ENCODE data around the gene SLC17A9. TPM values are rescaled to one million over a fixed set of nuclear protein-coding genes. Genes with fewer than 3 reads are reported as not detected.

SLC17A9 gene
- total RNA-seq, 1 donor from 2014 or later: 12.4 TPM

- H3K27ac ChIP-seq (ENCODE audit: low read depth, low read length): no peak overlapping the region
- Mint-ChIP-seq H3K4me1 (ENCODE audit: low read depth, unreplicated experiment) (no peaks in the 10 kb centered on the region), H3K9me3 (ENCODE audit: unreplicated experiment) (peaks cover 5% of the 10 kb centered on the region), H3K36me3 (ENCODE audit: low read depth, unreplicated experiment) (peaks cover 3% of the 10 kb centered on the region), H3K4me3 (ENCODE audit: unreplicated experiment) (no peak overlapping the region), H3K27me3 (ENCODE audit: low read depth, unreplicated experiment) (peaks cover 84% of the 10 kb centered on the region), H3K27ac (ENCODE audit: unreplicated experiment) (no peak overlapping the region)
- H3K9ac ChIP-seq (ENCODE audit: low read length): no peak overlapping the region
- no peaks in the 10 kb centered on the region for H3K36me3 ChIP-seq (ENCODE audit: insufficient read depth, low read length)
- no peaks in the 10 kb centered on the region for H3K79me2 ChIP-seq (ENCODE audit: insufficient read depth, low read length)
- no peak overlapping the region for H2AFZ ChIP-seq (ENCODE audit: low read depth, low read length)
- H3K27me3 ChIP-seq (ENCODE audit: insufficient read depth, low read length): peaks cover 40% of the 10 kb centered on the region
- DNase-seq (ENCODE audit: low read depth): no peak
- TF ChIP-seq, protein P1, sequence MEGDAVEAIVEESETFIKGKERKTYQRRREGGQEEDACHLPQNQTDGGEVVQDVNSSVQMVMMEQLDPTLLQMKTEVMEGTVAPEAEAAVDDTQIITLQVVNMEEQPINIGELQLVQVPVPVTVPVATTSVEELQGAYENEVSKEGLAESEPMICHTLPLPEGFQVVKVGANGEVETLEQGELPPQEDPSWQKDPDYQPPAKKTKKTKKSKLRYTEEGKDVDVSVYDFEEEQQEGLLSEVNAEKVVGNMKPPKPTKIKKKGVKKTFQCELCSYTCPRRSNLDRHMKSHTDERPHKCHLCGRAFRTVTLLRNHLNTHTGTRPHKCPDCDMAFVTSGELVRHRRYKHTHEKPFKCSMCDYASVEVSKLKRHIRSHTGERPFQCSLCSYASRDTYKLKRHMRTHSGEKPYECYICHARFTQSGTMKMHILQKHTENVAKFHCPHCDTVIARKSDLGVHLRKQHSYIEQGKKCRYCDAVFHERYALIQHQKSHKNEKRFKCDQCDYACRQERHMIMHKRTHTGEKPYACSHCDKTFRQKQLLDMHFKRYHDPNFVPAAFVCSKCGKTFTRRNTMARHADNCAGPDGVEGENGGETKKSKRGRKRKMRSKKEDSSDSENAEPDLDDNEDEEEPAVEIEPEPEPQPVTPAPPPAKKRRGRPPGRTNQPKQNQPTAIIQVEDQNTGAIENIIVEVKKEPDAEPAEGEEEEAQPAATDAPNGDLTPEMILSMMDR (IDR thresholded peaks at IDR 0.05; ENCODE audit: insufficient read depth, low read depth, low read length): no peak
- no peak for TF ChIP-seq EZH2 (IDR thresholded peaks at IDR 0.05; ENCODE audit: insufficient read depth, low read length)
- H4K20me1 ChIP-seq (ENCODE audit: insufficient read depth, low read length): no peaks in the 10 kb centered on the region
- H3K4me1 ChIP-seq (ENCODE audit: insufficient read depth, low read length): no peaks in the 10 kb centered on the region
- H3K4me3 ChIP-seq (ENCODE audit: insufficient read depth, low read depth, low read length): no peak overlapping the region
- no peak overlapping the region for H3K4me2 ChIP-seq (ENCODE audit: low read length)
- no peaks in the 10 kb centered on the region for H3K9me3 ChIP-seq (ENCODE audit: insufficient read depth, low read depth, low read length)
- no peak for FAIRE-seq
These were observed 44.1 kb downstream of the SLC17A9 start for GRCh38 chr20:62996596-62996982.

- FAIRE-seq: no peak
- H3K79me2 ChIP-seq (ENCODE audit: insufficient read depth, low read length): no peaks in the 10 kb centered on the region
- no peak overlapping the region for H3K4me3 ChIP-seq (ENCODE audit: insufficient read depth, low read depth, low read length)
- H3K4me1 ChIP-seq (ENCODE audit: insufficient read depth, low read length): no peaks in the 10 kb centered on the region
- no peaks in the 10 kb centered on the region for H3K36me3 ChIP-seq (ENCODE audit: insufficient read depth, low read length)
- Mint-ChIP-seq H3K36me3 (ENCODE audit: low read depth, unreplicated experiment) (peaks cover 3% of the 10 kb centered on the region), H3K27me3 (ENCODE audit: low read depth, unreplicated experiment) (peaks cover 85% of the 10 kb centered on the region), H3K27ac (ENCODE audit: unreplicated experiment) (no peak overlapping the region), H3K9me3 (ENCODE audit: unreplicated experiment) (peaks cover 5% of the 10 kb centered on the region), H3K4me3 (ENCODE audit: unreplicated experiment) (no peak overlapping the region), H3K4me1 (ENCODE audit: low read depth, unreplicated experiment) (no peaks in the 10 kb centered on the region)
- no peak overlapping the region for H3K27ac ChIP-seq (ENCODE audit: low read depth, low read length)
- H2AFZ ChIP-seq (ENCODE audit: low read depth, low read length): no peak overlapping the region
- no peak for TF ChIP-seq EZH2 (IDR thresholded peaks at IDR 0.05; ENCODE audit: insufficient read depth, low read length)
- H3K9ac ChIP-seq (ENCODE audit: low read length): no peak overlapping the region
- H3K27me3 ChIP-seq (ENCODE audit: insufficient read depth, low read length): peaks cover 44% of the 10 kb centered on the region
- no peaks in the 10 kb centered on the region for H3K9me3 ChIP-seq (ENCODE audit: insufficient read depth, low read depth, low read length)
- no peak overlapping the region for H3K4me2 ChIP-seq (ENCODE audit: low read length)
- no peak for DNase-seq (ENCODE audit: low read depth)
- no peaks in the 10 kb centered on the region for H4K20me1 ChIP-seq (ENCODE audit: insufficient read depth, low read length)
These were observed 45.0 kb downstream of the SLC17A9 start for GRCh38 chr20:62997417-62998035.

DNA sequence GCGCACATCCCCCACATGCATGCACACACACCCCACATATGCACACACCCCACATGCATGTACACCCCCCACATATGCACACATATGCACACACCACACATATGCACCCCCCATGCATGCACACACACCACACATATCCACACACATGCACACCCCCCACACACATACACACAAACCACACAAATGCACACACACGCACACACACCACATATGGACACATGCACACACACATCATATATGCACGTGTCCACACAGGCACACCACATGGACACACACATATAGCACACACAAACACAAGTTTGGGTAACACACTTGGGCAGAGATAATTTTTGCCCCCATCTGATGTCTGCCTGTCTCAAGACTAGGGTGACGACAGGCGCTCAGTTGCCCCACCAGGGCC lies 45.9 kb downstream of the SLC17A9 start:
- Mint-ChIP-seq H3K4me3 (ENCODE audit: unreplicated experiment) (no peak overlapping the region), H3K36me3 (ENCODE audit: low read depth, unreplicated experiment) (peaks cover 3% of the 10 kb centered on the region), H3K9me3 (ENCODE audit: unreplicated experiment) (peaks cover 5% of the 10 kb centered on the region), H3K27me3 (ENCODE audit: low read depth, unreplicated experiment) (peaks cover 89% of the 10 kb centered on the region), H3K4me1 (ENCODE audit: low read depth, unreplicated experiment) (no peaks in the 10 kb centered on the region), H3K27ac (ENCODE audit: unreplicated experiment) (no peak overlapping the region)
- Histone ChIP-seq H3K9ac (ENCODE audit: low read length) (no peak overlapping the region), H3K79me2 (ENCODE audit: insufficient read depth, low read length) (no peaks in the 10 kb centered on the region), H3K4me2 (ENCODE audit: low read length) (no peak overlapping the region), H3K27me3 (ENCODE audit: insufficient read depth, low read length) (peaks cover 52% of the 10 kb centered on the region), H3K9me3 (ENCODE audit: insufficient read depth, low read depth, low read length) (no peaks in the 10 kb centered on the region), H4K20me1 (ENCODE audit: insufficient read depth, low read length) (no peaks in the 10 kb centered on the region), H3K36me3 (ENCODE audit: insufficient read depth, low read length) (no peaks in the 10 kb centered on the region), H2AFZ (ENCODE audit: low read depth, low read length) (no peak overlapping the region), H3K27ac (ENCODE audit: low read depth, low read length) (no peak overlapping the region), H3K4me1 (ENCODE audit: insufficient read depth, low read length) (no peaks in the 10 kb centered on the region), H3K4me3 (ENCODE audit: insufficient read depth, low read depth, low read length) (no peak overlapping the region)
- no peak for DNase-seq (ENCODE audit: low read depth)
- TF ChIP-seq, protein P1 (IDR thresholded peaks at IDR 0.05; ENCODE audit: insufficient read depth, low read depth, low read length): no peak
- no peak for TF ChIP-seq EZH2 (IDR thresholded peaks at IDR 0.05; ENCODE audit: insufficient read depth, low read length)
- FAIRE-seq: no peak
